Stomach (tissue), 9 donors: ENCODE data around the gene FGF22. TPM values are rescaled to one million over a fixed set of nuclear protein-coding genes. Genes with fewer than 3 reads are reported as not detected.

Experiments
- DNase-seq, 2 donors: peaks; one replicate each; pipeline versions ENCODE4 v3.0.0 to v3.0.0-alpha.2; 2013 to 2019
- H3K27ac ChIP-seq, 5 donors: fragments of 200-600 bp in 4 of 5; sonication (generic) in 4 of 5; one replicate each; pipeline ENCODE4 v1.5.1; 2013 to 2019; ENCODE audit warnings: mild to moderate bottlenecking in 1 of 5, moderate library complexity in 1 of 5
- H3K27me3 ChIP-seq, 3 donors: fragments of 200-600 bp; sonication (generic); one replicate each; pipeline ENCODE4 v1.5.1; 2017 to 2019; ENCODE audit warnings: mixed run types in 1 of 3
- H3K36me3 ChIP-seq, 4 donors: fragments of 200-600 bp; sonication (generic); 1 replicate in 3 of 4; 2 replicates in 1 of 4; pipeline ENCODE4 v1.5.1; 2016 to 2019
- H3K4me1 ChIP-seq, 4 donors: fragments of 200-600 bp; sonication (generic); one replicate each; pipeline ENCODE4 v1.5.1; 2016 to 2019
- H3K4me3 ChIP-seq, 4 donors: fragments of 200-600 bp; sonication (generic) in 3 of 4; one replicate each; pipeline ENCODE4 v1.5.1; 2016 to 2019; ENCODE audit warnings: mild to moderate bottlenecking in 1 of 4
- H3K9me3 ChIP-seq, 4 donors: fragments of 200-600 bp; sonication (generic); one replicate each; pipeline ENCODE4 v1.5.1; 2016 to 2019
- EP300 ChIP-seq: sonication (generic); formaldehyde crosslinking; IDR thresholded peaks from one replicate; pipeline ENCODE4 v1.6.1; 2017; ENCODE audit warnings: antibody characterized with exemption
- POLR2A ChIP-seq, 4 donors: fragments of 450-650 bp; IDR thresholded peaks; one replicate each; pipeline ENCODE4 v1.6.1; 2016; ENCODE audit warnings: antibody characterized with exemption in 4 of 4, control low read depth in 2 of 4, mild to moderate bottlenecking in 1 of 4, moderate library complexity in 1 of 4
- POLR2AphosphoS5 ChIP-seq, 3 donors: sonication (generic); formaldehyde crosslinking; IDR thresholded peaks; one replicate each; pipeline ENCODE4 v1.6.1; 2016; ENCODE audit warnings: antibody characterized with exemption in 3 of 3
- WGBS, 5 donors: extraction: QIAGEN DNeasy Blood & Tissue Kit in 3 of 5; methylation state at CpG; one replicate each; pipeline versions ENCODE4 v1.1.5 to v1.1.7; 2013 to 2018; 5-methylcytosine and 5-hydroxymethylcytosine counted together
- intact Hi-C: fragments of 100-400 bp; cut with DNase I; formaldehyde crosslinking; loops from one replicate; pipeline ENCODE4 v1.15.1; 2023; ENCODE audit warnings: low total_unique reads
- polyA plus RNA-seq, 3 donors: library from polyadenylated mRNA; stranded (reverse); fragments of 200-250 nt; gene quantifications; one replicate each; pipeline ENCODE4 v1.2.3, GENCODE V29; 2013
- total RNA-seq, 5 donors: library from RNA; depleted of rRNA; stranded (reverse); fragments of >200 nt; gene quantifications; one replicate each; pipeline versions ENCODE4 v1.1.0 to v1.2.3, GENCODE V29; 2014 to 2016
- TF ChIP-seq, protein P1 (sequence below), 7 experiments: fragments of 450-650 bp in 4 of 7; fragments of 200-600 bp in 3 of 7; sonication (generic) in 3 of 7; IDR thresholded peaks; one replicate each; pipeline ENCODE4 v1.5.1; 2016 to 2019; ENCODE audit warnings: antibody characterized with exemption in 7 of 7, control low read depth in 2 of 7, mild to moderate bottlenecking in 1 of 7
- donor health status: healthy with polysubstance abuse.
- donor health status: Bipolar disorder and iron deficiency.
- donor health status: healthy.

Gene FGF22
- total and polyA plus RNA-seq, 8 donors: 0.37 to 0.76 (median 0.46) TPM; not detected in 4

DNA sequence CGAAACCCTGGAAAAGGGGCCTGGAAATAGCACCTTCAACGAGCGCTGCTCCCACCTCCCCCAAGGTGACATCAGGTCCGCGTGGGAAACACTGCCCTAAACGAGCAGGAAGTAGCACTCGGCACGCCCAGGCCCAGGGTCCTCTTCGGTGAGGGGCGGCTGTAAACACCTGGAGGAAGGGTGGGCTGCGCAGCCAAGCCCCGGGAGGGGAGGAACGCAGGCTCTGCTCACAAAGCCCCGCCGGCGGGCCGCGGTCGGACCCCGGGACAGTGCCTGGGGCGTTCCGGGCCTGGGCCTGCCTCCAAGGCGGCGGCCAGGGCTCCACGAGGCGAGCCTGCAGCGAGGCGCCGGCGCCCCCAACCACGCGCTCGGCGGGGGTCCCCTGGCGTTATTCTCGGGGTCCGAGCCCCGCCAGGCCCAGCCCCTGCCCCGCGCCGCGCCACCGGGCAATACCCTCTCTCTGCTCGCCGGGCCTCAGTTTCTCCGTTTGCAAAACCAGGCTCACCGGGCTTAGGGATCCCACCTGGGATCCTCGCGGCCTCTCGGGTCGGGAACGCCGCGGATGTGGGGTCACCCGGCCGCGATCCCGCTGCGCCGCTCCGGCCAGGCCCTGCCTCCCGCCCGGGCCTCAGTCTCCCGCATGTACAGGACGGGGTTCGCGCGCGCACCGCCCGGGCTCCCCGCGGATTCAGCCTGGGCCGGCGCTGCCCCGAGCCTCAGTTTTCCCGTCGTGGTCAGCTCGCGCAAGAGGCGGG, 22.7 kb downstream of the FGF22 start:
- Histone ChIP-seq H3K4me1 (peaks cover 59 to 71% (median 68%) of the 10 kb centered on the region in 4 donors), H3K9me3 (no peaks in the 10 kb centered on the region), H3K36me3 (peaks cover 0 to 16% (median 13%) of the 10 kb centered on the region in 4 donors), H3K4me3 (peak overlapping the region; percentile 90 to 100 (median 97)), H3K27me3 (no peaks in the 10 kb centered on the region), H3K27ac (peak overlapping the region; percentile 93 to 96 (median 94))
- TF ChIP-seq, protein P1, sequence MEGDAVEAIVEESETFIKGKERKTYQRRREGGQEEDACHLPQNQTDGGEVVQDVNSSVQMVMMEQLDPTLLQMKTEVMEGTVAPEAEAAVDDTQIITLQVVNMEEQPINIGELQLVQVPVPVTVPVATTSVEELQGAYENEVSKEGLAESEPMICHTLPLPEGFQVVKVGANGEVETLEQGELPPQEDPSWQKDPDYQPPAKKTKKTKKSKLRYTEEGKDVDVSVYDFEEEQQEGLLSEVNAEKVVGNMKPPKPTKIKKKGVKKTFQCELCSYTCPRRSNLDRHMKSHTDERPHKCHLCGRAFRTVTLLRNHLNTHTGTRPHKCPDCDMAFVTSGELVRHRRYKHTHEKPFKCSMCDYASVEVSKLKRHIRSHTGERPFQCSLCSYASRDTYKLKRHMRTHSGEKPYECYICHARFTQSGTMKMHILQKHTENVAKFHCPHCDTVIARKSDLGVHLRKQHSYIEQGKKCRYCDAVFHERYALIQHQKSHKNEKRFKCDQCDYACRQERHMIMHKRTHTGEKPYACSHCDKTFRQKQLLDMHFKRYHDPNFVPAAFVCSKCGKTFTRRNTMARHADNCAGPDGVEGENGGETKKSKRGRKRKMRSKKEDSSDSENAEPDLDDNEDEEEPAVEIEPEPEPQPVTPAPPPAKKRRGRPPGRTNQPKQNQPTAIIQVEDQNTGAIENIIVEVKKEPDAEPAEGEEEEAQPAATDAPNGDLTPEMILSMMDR (IDR thresholded peaks at IDR 0.05): no peak
- peak in 1 of 3 donors; percentile 34 for TF ChIP-seq POLR2AphosphoS5 (IDR thresholded peaks at IDR 0.05)
- WGBS, 5 donors: 0 to 1% (median 0%) methylated on average over 8 to 81 of the region's 81 CpGs
- DNase-seq: peak; percentile 68 to 89
- intact Hi-C loops: no loop called here

DNA sequence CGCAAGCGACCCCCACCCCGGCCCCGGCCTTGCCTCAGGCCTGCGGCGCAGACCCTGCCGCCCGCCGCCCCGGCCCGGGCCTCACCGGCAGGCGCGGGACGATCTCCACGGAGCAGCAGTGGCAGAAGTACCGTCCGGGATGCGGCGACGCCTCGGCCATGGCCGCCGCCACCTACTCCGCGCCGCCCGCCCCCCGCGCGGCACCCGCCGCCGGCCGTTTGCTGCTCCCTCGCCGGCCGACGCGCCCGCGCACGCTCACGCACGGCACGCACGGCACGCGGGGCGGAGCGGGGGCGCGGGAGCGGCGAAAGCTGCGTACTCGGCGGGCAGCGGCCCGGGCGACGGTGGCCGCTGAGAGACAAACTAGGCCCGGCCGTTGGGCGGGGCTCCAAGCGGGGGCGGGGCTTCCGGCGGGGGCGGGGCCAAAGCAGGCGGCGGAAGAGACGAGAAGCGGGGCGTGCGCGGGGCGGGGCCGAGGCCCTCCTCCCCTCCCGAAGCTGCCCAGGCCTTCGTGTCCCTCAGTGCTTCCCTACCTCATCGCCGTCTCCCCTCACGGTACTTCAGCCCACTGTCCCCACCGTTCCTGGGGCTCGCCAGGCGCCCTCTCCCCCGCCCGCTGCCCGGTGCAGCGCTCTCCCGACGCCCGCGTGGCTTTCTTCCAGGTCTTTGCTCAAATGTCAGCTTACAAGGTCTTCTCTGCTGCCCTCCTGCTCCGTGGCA, 23.4 kb downstream of the FGF22 start, which contains the start of gene RNF126:
RNF126 (minus strand) TSS at position 253 of the 720 bp plus-strand sequence; CDS start at position 160, 93 bp downstream.
- intact Hi-C loops: no loop called here
- Histone ChIP-seq H3K27ac (peak within 1 kb of the TSS; percentile 93 to 96 (median 94)), H3K4me3 (peak within 1 kb of the TSS; percentile 90 to 100 (median 97)), H3K36me3 (peaks cover 0 to 8% (median 7%) of the 10 kb centered on the region in 4 donors), H3K4me1 (peaks cover 52 to 64% (median 60%) of the 10 kb centered on the region in 4 donors), H3K9me3 (no peaks in the 10 kb centered on the region), H3K27me3 (no peaks in the 10 kb centered on the region)
- peak; percentile 96 to 97 for DNase-seq
- TF ChIP-seq EP300: no peak
- no peak for TF ChIP-seq POLR2A (IDR thresholded peaks at IDR 0.05)
- TF ChIP-seq POLR2AphosphoS5 (IDR thresholded peaks at IDR 0.05): peak; percentile 79 to 94 (median 80)
- TF ChIP-seq, protein P1 (IDR thresholded peaks at IDR 0.05): no peak
- WGBS, 5 donors: 1 to 2% (median 1%) methylated on average over 33 to 96 of the region's 97 CpGs

DNA sequence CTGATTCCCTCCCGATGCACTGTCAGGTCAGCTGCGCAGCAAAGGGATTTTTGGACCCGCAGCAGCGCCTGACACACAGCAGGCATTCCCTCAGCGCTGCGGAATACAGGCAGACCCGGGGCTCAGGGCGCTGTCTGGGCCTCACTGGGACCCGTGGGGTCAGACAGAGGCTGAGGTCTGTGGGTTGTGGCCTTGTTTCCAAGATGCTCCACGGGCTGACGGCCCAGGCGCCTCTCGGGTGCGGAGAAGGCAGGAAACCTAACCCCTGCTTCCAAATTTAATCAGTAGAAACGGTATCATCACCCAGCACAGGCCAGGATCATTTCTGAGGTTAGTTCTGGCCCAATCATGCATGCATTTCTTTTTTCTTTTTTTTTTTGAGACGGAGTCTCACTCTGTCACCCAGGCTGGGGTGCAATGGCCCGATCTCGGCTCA, 24.0 kb downstream of the FGF22 start:
- DNase-seq: no peak
- intact Hi-C loops: no loop called here

More for the DNA sequence above, 24.0 kb downstream of the FGF22 start:
- H3K4me3 ChIP-seq: peak overlapping the region; percentile 90 to 100 (median 97)
- H3K4me1 ChIP-seq: peaks cover 48 to 58% (median 54%) of the 10 kb centered on the region in 4 donors
- H3K27ac ChIP-seq: peak overlapping the region; percentile 73 to 96 (median 92)
- no peaks in the 10 kb centered on the region for H3K27me3 ChIP-seq
- peaks cover 0 to 3% (median 2%) of the 10 kb centered on the region in 4 donors for H3K36me3 ChIP-seq
- TF ChIP-seq POLR2AphosphoS5 (IDR thresholded peaks at IDR 0.05) (no peak), EP300 (no peak), POLR2A (IDR thresholded peaks at IDR 0.05) (no peak)
- TF ChIP-seq, protein P1 (IDR thresholded peaks at IDR 0.05): no peak
- no peaks in the 10 kb centered on the region for H3K9me3 ChIP-seq
- 31 to 58% (median 48%) methylated on average over 14 to 18 of the region's 18 CpGs for WGBS, 5 donors
